Mesothelial cell of epicardium (in vitro differentiated cells): Measurements from ENCODE around the gene RIF1. TPM values are rescaled to one million over a fixed set of nuclear protein-coding genes. Genes with fewer than 3 reads are reported as not detected.

Source experiments
- DNase-seq, 2 experiments: peaks; one replicate each; pipeline ENCODE4 v3.0.0; 2021; ENCODE audit warnings: low spot score in 2 of 2; ENCODE audit not compliant: unreplicated experiment in 2 of 2
- H3K27ac Mint-ChIP-seq: 2 replicates; pipeline ENCODE4 v1.8.0; 2021; ENCODE audit warnings: mixed read lengths
- H3K27me3 Mint-ChIP-seq: 2 replicates; pipeline ENCODE4 v1.8.0; 2021; ENCODE audit warnings: low read depth, mixed read lengths
- H3K36me3 Mint-ChIP-seq: 2 replicates; pipeline ENCODE4 v1.8.0; 2021; ENCODE audit warnings: mixed read lengths
- H3K4me1 Mint-ChIP-seq: 2 replicates; pipeline ENCODE4 v1.8.0; 2021; ENCODE audit warnings: mixed read lengths
- H3K4me3 Mint-ChIP-seq: 2 replicates; pipeline ENCODE4 v1.8.0; 2021; ENCODE audit warnings: mild to moderate bottlenecking, moderate library complexity, mixed read lengths
- H3K9me3 Mint-ChIP-seq: 2 replicates; pipeline ENCODE4 v1.8.0; 2021; ENCODE audit warnings: mixed read lengths
- microRNA-seq: library from miRNA; unstranded; fragments of <30 nt; microRNA quantifications from one replicate; pipeline ENCODE4 v1.2.0, GENCODE V29; 2021; ENCODE audit warnings: inconsistent platforms, mixed read lengths
- total RNA-seq: library from RNA; stranded (reverse); gene quantifications from 3 replicates; pipeline ENCODE4 v1.2.1, GENCODE V29; 2021
- TF ChIP-seq, protein P1 (sequence below): fragments of 200-600 bp; sonication (generic); IDR thresholded peaks from one replicate; pipeline ENCODE4 v1.5.0; 2021; ENCODE audit warnings: antibody characterized with exemption; ENCODE audit not compliant: unreplicated experiment

The RIF1 gene
- total RNA-seq, 1 donor from 2014 or later = 59.1 TPM

DNA sequence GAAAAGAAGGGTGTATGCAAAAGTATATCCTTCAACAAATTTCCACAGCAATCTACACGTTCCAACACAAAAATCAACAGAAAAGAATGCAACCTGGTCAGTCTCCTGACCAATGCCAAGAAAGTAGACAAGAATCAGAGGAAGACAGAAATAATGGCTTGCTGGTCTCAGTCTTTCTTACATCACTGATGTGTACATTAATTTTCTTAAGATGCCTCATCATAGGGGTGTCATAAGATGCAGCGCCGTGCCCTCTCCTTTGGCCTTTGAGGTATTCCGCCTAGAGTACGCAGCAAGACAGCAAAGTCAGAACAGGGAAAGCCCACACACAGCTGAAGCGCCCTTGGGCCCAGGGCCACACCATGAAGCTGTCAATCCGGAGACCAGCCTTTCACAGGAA lies 112.9 kb downstream of the RIF1 start:
- Mint-ChIP-seq H3K27me3 (no peaks in the 10 kb centered on the region), H3K27ac (no peak overlapping the region), H3K36me3 (no peaks in the 10 kb centered on the region), H3K9me3 (no peaks in the 10 kb centered on the region), H3K4me1 (no peaks in the 10 kb centered on the region), H3K4me3 (no peak overlapping the region)
- TF ChIP-seq, protein P1, sequence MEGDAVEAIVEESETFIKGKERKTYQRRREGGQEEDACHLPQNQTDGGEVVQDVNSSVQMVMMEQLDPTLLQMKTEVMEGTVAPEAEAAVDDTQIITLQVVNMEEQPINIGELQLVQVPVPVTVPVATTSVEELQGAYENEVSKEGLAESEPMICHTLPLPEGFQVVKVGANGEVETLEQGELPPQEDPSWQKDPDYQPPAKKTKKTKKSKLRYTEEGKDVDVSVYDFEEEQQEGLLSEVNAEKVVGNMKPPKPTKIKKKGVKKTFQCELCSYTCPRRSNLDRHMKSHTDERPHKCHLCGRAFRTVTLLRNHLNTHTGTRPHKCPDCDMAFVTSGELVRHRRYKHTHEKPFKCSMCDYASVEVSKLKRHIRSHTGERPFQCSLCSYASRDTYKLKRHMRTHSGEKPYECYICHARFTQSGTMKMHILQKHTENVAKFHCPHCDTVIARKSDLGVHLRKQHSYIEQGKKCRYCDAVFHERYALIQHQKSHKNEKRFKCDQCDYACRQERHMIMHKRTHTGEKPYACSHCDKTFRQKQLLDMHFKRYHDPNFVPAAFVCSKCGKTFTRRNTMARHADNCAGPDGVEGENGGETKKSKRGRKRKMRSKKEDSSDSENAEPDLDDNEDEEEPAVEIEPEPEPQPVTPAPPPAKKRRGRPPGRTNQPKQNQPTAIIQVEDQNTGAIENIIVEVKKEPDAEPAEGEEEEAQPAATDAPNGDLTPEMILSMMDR = no peak
- no peak for DNase-seq

DNA sequence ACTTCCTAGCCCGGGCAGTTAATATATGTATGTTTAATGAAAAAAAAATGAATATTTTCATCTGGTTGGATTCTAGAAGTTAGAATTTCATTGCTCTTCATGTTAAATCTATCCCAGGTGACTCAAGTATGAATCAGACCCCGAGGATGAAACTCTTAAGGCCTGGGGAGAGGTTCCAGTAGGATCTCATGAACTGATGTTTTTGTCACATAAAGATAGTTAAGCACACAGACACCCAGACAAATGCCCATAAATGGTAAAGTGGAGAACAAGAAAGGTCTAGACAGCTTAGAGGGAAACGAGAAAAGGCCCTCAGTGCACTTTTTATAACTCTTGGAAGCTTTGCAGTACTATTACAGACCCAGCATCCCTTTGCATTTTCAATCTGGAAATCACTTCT lies 114.1 kb downstream of the RIF1 start:
- DNase-seq = no peak
- no peaks in the 10 kb centered on the region for H3K36me3 Mint-ChIP-seq
- H3K4me3 Mint-ChIP-seq = no peak overlapping the region
- H3K27ac Mint-ChIP-seq = no peak overlapping the region
- H3K9me3 Mint-ChIP-seq = no peaks in the 10 kb centered on the region
- no peaks in the 10 kb centered on the region for H3K4me1 Mint-ChIP-seq
- TF ChIP-seq, protein P1 = no peak
- H3K27me3 Mint-ChIP-seq = no peaks in the 10 kb centered on the region

DNA sequence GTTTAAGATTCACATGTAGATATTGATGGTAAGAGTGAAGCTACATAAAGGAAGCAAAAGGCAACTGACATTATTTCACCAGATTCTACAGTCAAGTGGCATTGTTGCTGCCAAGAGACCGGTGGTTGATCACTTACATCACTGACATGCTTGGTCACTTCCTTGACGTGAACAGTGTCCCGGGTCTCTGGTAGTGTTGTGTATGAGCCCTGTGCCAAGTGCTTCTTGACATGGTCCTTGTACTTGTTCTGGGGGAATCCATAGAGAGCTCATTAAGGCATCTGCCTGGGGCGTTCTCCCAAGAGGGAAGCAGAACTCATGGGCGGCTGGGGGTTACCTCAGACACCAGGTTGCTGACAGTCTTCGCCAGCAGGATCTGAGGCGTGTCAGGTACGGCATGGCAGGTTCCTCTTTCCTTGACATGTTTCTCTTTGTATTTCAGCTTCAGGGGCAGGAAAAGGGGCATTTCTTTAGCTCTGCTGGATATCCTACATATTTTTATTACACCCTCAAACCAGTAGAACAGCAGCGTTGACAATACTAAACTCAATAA lies 116.2 kb downstream of the RIF1 start:
- Mint-ChIP-seq H3K27me3 (no peaks in the 10 kb centered on the region), H3K4me1 (no peaks in the 10 kb centered on the region), H3K27ac (no peak overlapping the region), H3K9me3 (no peaks in the 10 kb centered on the region), H3K4me3 (no peak overlapping the region), H3K36me3 (no peaks in the 10 kb centered on the region)
- TF ChIP-seq, protein P1 = no peak
- DNase-seq = no peak

DNA sequence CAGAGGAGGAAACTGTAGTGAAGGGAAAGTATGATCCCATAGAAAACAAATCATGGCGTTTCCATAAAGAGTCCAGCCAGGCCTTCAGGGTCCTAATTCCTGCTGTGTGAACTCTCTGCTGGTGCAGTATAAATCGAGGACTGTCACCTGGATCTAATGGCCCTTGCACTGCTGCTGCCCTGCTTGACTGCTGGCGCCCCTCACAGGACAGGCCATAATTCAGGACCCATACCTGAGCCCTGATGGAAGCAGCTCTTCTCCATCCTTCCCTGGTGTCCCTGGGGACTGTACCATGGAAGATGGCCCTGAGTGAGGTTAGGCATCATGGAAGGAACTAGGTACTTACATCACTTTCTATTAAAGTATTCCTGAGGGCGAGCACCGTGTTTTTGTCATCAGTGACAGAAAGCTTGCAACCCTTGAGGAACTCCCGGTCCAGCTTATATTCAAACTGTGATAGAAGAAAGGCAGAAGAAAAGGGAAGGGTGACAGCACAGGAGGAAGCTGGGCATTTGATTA lies 116.9 kb downstream of the RIF1 start:
- DNase-seq = no peak
- Mint-ChIP-seq H3K27ac (no peak overlapping the region), H3K4me1 (no peaks in the 10 kb centered on the region), H3K4me3 (no peak overlapping the region), H3K9me3 (no peaks in the 10 kb centered on the region), H3K27me3 (no peaks in the 10 kb centered on the region), H3K36me3 (no peaks in the 10 kb centered on the region)
- TF ChIP-seq, protein P1 = no peak

Small RNAs within 50 kb of the gene (microRNA-seq; reads per million reads assigned to microRNA genes)
- not detected for gene MIR4773-1
- not detected for gene MIR4773-2

Other genes starting within 250 kb of the RIF1 start
- 7.1 to 7.3 TPM (median 7.2 TPM) in 3 replicates for gene RBM43, start 148.0 kb upstream of the RIF1 start, total RNA-seq
- 8.5 to 9.2 TPM (median 8.8 TPM) in 3 replicates for gene NMI, start 120.2 kb upstream of the RIF1 start, total RNA-seq
- gene TNFAIP6, start 52.3 kb upstream of the RIF1 start, total RNA-seq = 0.93 to 1.7 TPM (median 1.2 TPM) in 3 replicates